ENCODE data around the gene HEXA.

Gene HEXA

GRCh38 chr15:72358121-72358520 lies 17.7 kb downstream of the HEXA start:
- no peak overlapping the region for H3K4me3 ChIP-seq (ENCODE audit: insufficient read length, low read depth)
- peaks cover 46% of the 10 kb centered on the region for H3K36me3 ChIP-seq (ENCODE audit: insufficient read depth, insufficient read length, low read length)
- H3K9me3 ChIP-seq (ENCODE audit: insufficient read depth, low read length) = no peaks in the 10 kb centered on the region
- H3K4me1 ChIP-seq (ENCODE audit: insufficient read depth, insufficient read length) = no peaks in the 10 kb centered on the region
- no peaks in the 10 kb centered on the region for H3K27me3 ChIP-seq (ENCODE audit: insufficient read depth, insufficient read length)
- no peak for DNase-seq (ENCODE audit: low read depth, low spot score)
- TF ChIP-seq YY1 (IDR thresholded peaks at IDR 0.05; ENCODE audit: insufficient read depth, insufficient read length) (no peak), ZNF274 (IDR thresholded peaks at IDR 0.05; ENCODE audit: low read depth, low read length) (no peak), SUZ12 (IDR thresholded peaks at IDR 0.05; ENCODE audit: extremely low read depth, insufficient read depth, insufficient read length) (no peak)
- H3K9ac ChIP-seq (ENCODE audit: insufficient read length, low read depth) = no peak overlapping the region

GRCh38 chr15:72354496-72354895 lies 21.3 kb downstream of the HEXA start:
- H3K36me3 ChIP-seq (ENCODE audit: insufficient read depth, insufficient read length, low read length) = peaks cover 76% of the 10 kb centered on the region
- no peak for DNase-seq (ENCODE audit: low read depth, low spot score)
- no peaks in the 10 kb centered on the region for H3K4me1 ChIP-seq (ENCODE audit: insufficient read depth, insufficient read length)
- no peak for TF ChIP-seq ZNF274 (IDR thresholded peaks at IDR 0.05; ENCODE audit: low read depth, low read length)
- no peak for TF ChIP-seq SUZ12 (IDR thresholded peaks at IDR 0.05; ENCODE audit: extremely low read depth, insufficient read depth, insufficient read length)
- no peak overlapping the region for H3K4me3 ChIP-seq (ENCODE audit: insufficient read length, low read depth)
- no peaks in the 10 kb centered on the region for H3K9me3 ChIP-seq (ENCODE audit: insufficient read depth, low read length)
- H3K27me3 ChIP-seq (ENCODE audit: insufficient read depth, insufficient read length) = no peaks in the 10 kb centered on the region
- H3K9ac ChIP-seq (ENCODE audit: insufficient read length, low read depth) = no peak overlapping the region

GRCh38 chr15:72353266-72353665 lies 22.5 kb downstream of the HEXA start:
- H3K36me3 ChIP-seq (ENCODE audit: insufficient read depth, insufficient read length, low read length) = peaks cover 85% of the 10 kb centered on the region

GRCh38 chr15:72345806-72346205 lies 30.0 kb downstream of the HEXA start:
- no peak for TF ChIP-seq ZNF274 (IDR thresholded peaks at IDR 0.05; ENCODE audit: low read depth, low read length)
- no peak for TF ChIP-seq YY1 (IDR thresholded peaks at IDR 0.05; ENCODE audit: insufficient read depth, insufficient read length)
- TF ChIP-seq SUZ12 (IDR thresholded peaks at IDR 0.05; ENCODE audit: extremely low read depth, insufficient read depth, insufficient read length) = no peak
- Histone ChIP-seq H3K36me3 (ENCODE audit: insufficient read depth, insufficient read length, low read length) (peaks cover 82% of the 10 kb centered on the region), H3K9me3 (ENCODE audit: insufficient read depth, low read length) (no peaks in the 10 kb centered on the region), H3K4me3 (ENCODE audit: insufficient read length, low read depth) (no peak overlapping the region), H3K4me1 (ENCODE audit: insufficient read depth, insufficient read length) (no peaks in the 10 kb centered on the region), H3K27me3 (ENCODE audit: insufficient read depth, insufficient read length) (no peaks in the 10 kb centered on the region), H3K9ac (ENCODE audit: insufficient read length, low read depth) (no peak overlapping the region)
- no peak for DNase-seq (ENCODE audit: low read depth, low spot score)

More at GRCh38 chr15:72353266-72353665, 22.5 kb downstream of the HEXA start:
- Histone ChIP-seq H3K9ac (ENCODE audit: insufficient read length, low read depth) (no peak overlapping the region), H3K4me3 (ENCODE audit: insufficient read length, low read depth) (no peak overlapping the region), H3K4me1 (ENCODE audit: insufficient read depth, insufficient read length) (no peaks in the 10 kb centered on the region), H3K27me3 (ENCODE audit: insufficient read depth, insufficient read length) (no peaks in the 10 kb centered on the region), H3K9me3 (ENCODE audit: insufficient read depth, low read length) (no peaks in the 10 kb centered on the region)
- TF ChIP-seq YY1 (IDR thresholded peaks at IDR 0.05; ENCODE audit: insufficient read depth, insufficient read length) (no peak), SUZ12 (IDR thresholded peaks at IDR 0.05; ENCODE audit: extremely low read depth, insufficient read depth, insufficient read length) (no peak), ZNF274 (IDR thresholded peaks at IDR 0.05; ENCODE audit: low read depth, low read length) (no peak)
- DNase-seq (ENCODE audit: low read depth, low spot score) = no peak

GRCh38 chr15:72345280-72345679 lies 30.5 kb downstream of the HEXA start:
- H3K27me3 ChIP-seq (ENCODE audit: insufficient read depth, insufficient read length) = no peaks in the 10 kb centered on the region
- no peak overlapping the region for H3K4me3 ChIP-seq (ENCODE audit: insufficient read length, low read depth)
- DNase-seq (ENCODE audit: low read depth, low spot score) = no peak
- no peaks in the 10 kb centered on the region for H3K9me3 ChIP-seq (ENCODE audit: insufficient read depth, low read length)
- no peak for TF ChIP-seq SUZ12 (IDR thresholded peaks at IDR 0.05; ENCODE audit: extremely low read depth, insufficient read depth, insufficient read length)
- no peak for TF ChIP-seq YY1 (IDR thresholded peaks at IDR 0.05; ENCODE audit: insufficient read depth, insufficient read length)
- no peak for TF ChIP-seq ZNF274 (IDR thresholded peaks at IDR 0.05; ENCODE audit: low read depth, low read length)
- no peaks in the 10 kb centered on the region for H3K4me1 ChIP-seq (ENCODE audit: insufficient read depth, insufficient read length)
- no peak overlapping the region for H3K9ac ChIP-seq (ENCODE audit: insufficient read length, low read depth)
- H3K36me3 ChIP-seq (ENCODE audit: insufficient read depth, insufficient read length, low read length) = peaks cover 77% of the 10 kb centered on the region

GRCh38 chr15:72344602-72345001 lies 31.2 kb downstream of the HEXA start:
- Histone ChIP-seq H3K27me3 (ENCODE audit: insufficient read depth, insufficient read length) (no peaks in the 10 kb centered on the region), H3K36me3 (ENCODE audit: insufficient read depth, insufficient read length, low read length) (peaks cover 71% of the 10 kb centered on the region)

GRCh38 chr15:72342385-72342784 lies 33.4 kb downstream of the HEXA start:
- Histone ChIP-seq H3K4me3 (ENCODE audit: insufficient read length, low read depth) (no peak overlapping the region), H3K27me3 (ENCODE audit: insufficient read depth, insufficient read length) (no peaks in the 10 kb centered on the region), H3K9ac (ENCODE audit: insufficient read length, low read depth) (no peak overlapping the region), H3K9me3 (ENCODE audit: insufficient read depth, low read length) (no peaks in the 10 kb centered on the region), H3K36me3 (ENCODE audit: insufficient read depth, insufficient read length, low read length) (peaks cover 55% of the 10 kb centered on the region), H3K4me1 (ENCODE audit: insufficient read depth, insufficient read length) (no peaks in the 10 kb centered on the region)
- peak; percentile 56 for DNase-seq (ENCODE audit: low read depth, low spot score)
- TF ChIP-seq YY1 (IDR thresholded peaks at IDR 0.05; ENCODE audit: insufficient read depth, insufficient read length) = no peak
- no peak for TF ChIP-seq SUZ12 (IDR thresholded peaks at IDR 0.05; ENCODE audit: extremely low read depth, insufficient read depth, insufficient read length)
- TF ChIP-seq ZNF274 (IDR thresholded peaks at IDR 0.05; ENCODE audit: low read depth, low read length) = no peak

More at GRCh38 chr15:72344602-72345001, 31.2 kb downstream of the HEXA start:
- Histone ChIP-seq H3K9me3 (ENCODE audit: insufficient read depth, low read length) (no peaks in the 10 kb centered on the region), H3K4me1 (ENCODE audit: insufficient read depth, insufficient read length) (no peaks in the 10 kb centered on the region), H3K9ac (ENCODE audit: insufficient read length, low read depth) (no peak overlapping the region), H3K4me3 (ENCODE audit: insufficient read length, low read depth) (no peak overlapping the region)
- TF ChIP-seq ZNF274 (IDR thresholded peaks at IDR 0.05; ENCODE audit: low read depth, low read length) (no peak), SUZ12 (IDR thresholded peaks at IDR 0.05; ENCODE audit: extremely low read depth, insufficient read depth, insufficient read length) (no peak)
- no peak for DNase-seq (ENCODE audit: low read depth, low spot score)

GRCh38 chr15:72341361-72341760 lies 34.5 kb downstream of the HEXA start:
- DNase-seq (ENCODE audit: low read depth, low spot score) = peak; percentile 40
- no peaks in the 10 kb centered on the region for H3K9me3 ChIP-seq (ENCODE audit: insufficient read depth, low read length)
- peaks cover 46% of the 10 kb centered on the region for H3K36me3 ChIP-seq (ENCODE audit: insufficient read depth, insufficient read length, low read length)
- no peak overlapping the region for H3K4me3 ChIP-seq (ENCODE audit: insufficient read length, low read depth)
- H3K9ac ChIP-seq (ENCODE audit: insufficient read length, low read depth) = no peak overlapping the region
- no peak for TF ChIP-seq SUZ12 (IDR thresholded peaks at IDR 0.05; ENCODE audit: extremely low read depth, insufficient read depth, insufficient read length)
- TF ChIP-seq YY1 (IDR thresholded peaks at IDR 0.05; ENCODE audit: insufficient read depth, insufficient read length) = no peak
- TF ChIP-seq ZNF274 (IDR thresholded peaks at IDR 0.05; ENCODE audit: low read depth, low read length) = no peak
- H3K4me1 ChIP-seq (ENCODE audit: insufficient read depth, insufficient read length) = no peaks in the 10 kb centered on the region
- no peaks in the 10 kb centered on the region for H3K27me3 ChIP-seq (ENCODE audit: insufficient read depth, insufficient read length)

Measured in NT2/D1 (cell line).